Measurements from ENCODE around the gene CBY3. TPM values are rescaled to one million over a fixed set of nuclear protein-coding genes. Genes with fewer than 3 reads are reported as not detected.
A peak's percentile ranks its signal among the peaks of the same experiment; 100 is the strongest.
"Not testable (repeated sequence)": the region's sequence is repeated elsewhere in the genome, so short reads cannot be mapped to it uniquely, and the experiment has no call there.

Gene CBY3
- total and polyA plus RNA-seq, 2 of the 8 experiments (the other 6 are each of a cell fraction or from before 2014, with no cell fraction given): 0.39 TPM

DNA sequence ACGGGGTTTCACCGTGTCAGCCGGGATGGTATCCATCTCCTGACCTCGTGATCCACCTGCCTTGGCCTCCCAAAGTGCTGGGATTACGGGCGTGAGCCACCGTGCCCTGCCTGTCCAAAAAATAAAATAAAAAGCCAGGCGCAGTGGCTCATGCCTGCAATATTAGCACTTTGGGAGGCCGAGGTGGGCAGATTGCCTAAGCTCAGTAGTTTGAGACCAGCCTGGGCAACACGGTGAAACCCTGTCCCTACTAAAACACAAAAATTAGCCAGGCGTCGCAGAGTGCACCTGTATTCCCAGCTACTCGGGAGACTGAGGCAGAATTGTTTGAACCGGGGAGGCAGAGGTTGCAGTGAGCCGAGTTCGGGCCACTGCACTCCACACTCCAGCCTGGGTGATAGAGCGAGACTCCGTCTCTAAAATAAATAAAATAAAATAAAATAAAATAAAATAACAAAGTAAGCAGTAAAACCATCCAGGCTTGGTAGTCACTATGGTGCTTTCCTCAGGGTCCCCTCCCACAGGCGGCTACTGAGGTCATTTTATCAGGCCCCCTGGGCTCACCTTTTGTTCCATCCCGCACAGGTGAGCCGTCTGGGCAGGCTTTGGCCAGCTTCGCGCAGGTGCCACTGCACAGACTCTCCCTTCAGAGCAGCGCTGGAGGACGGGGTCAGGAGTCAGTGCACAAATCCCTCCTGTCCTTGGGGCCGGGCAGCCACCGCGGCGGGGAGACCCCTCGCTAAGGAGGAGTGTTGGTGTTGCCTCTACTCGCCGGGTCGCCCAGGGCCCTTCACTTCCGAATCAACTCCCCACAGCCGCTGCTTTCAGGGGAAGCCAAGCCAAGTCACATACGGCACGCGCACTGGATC, 47.1 kb downstream of the CBY3 start:
- not testable (repeated sequence) for DNase-seq (ENCODE audit: low read depth in 1 of 2, low spot score in 2 of 2); H3K4me1 ChIP-seq (replicated peaks in 1 of 4; ENCODE audit: control insufficient read depth in 3 of 4, insufficient read depth in 4 of 4, low read length in 3 of 4); H2BK15ac ChIP-seq (ENCODE audit: low read length); H2BK12ac ChIP-seq (ENCODE audit: low read depth, low read length); H2BK5ac ChIP-seq (ENCODE audit: low read depth, low read length); H4K91ac ChIP-seq (replicated peaks; ENCODE audit: insufficient read length, low read length); H3K36me3 ChIP-seq (ENCODE audit: control insufficient read depth in 2 of 4, insufficient read depth in 4 of 4, low read length in 3 of 4); H3K4ac ChIP-seq (replicated peaks; ENCODE audit: insufficient read length, low read depth, low read length); H3K27ac ChIP-seq (ENCODE audit: low read depth, low read length); H2BK120ac ChIP-seq (replicated peaks; ENCODE audit: low read depth, low read length); H3K56ac ChIP-seq (replicated peaks; ENCODE audit: insufficient read length, low read depth, low read length); H3K23ac ChIP-seq (ENCODE audit: insufficient read length); H2BK20ac ChIP-seq (ENCODE audit: low read length); H3K79me2 ChIP-seq (ENCODE audit: control insufficient read depth in 1 of 2, insufficient read depth in 2 of 2, low read length in 2 of 2); H3K9me3 ChIP-seq (ENCODE audit: insufficient read depth in 2 of 2, low read depth in 1 of 2, low read length in 1 of 2); H4K5ac ChIP-seq (ENCODE audit: insufficient read length, low read depth, low read length); H3K27me3 ChIP-seq (replicated peaks in 1 of 4; ENCODE audit: control insufficient read depth in 3 of 4, extremely low read depth in 1 of 4, insufficient read depth in 3 of 4, low read length in 3 of 4); H3K14ac ChIP-seq (ENCODE audit: insufficient read length); H2AFZ ChIP-seq (ENCODE audit: low read length); H3K9ac ChIP-seq (replicated peaks in 1 of 4; ENCODE audit: extremely low read depth in 1 of 4, low read depth in 3 of 4, low read length in 3 of 4); H4K8ac ChIP-seq (ENCODE audit: extremely low read depth, insufficient read depth, low read length); H2AK5ac ChIP-seq (ENCODE audit: low read depth, low read length); H3K18ac ChIP-seq (ENCODE audit: extremely low read depth, low read length); H4K20me1 ChIP-seq (replicated peaks in 1 of 2; ENCODE audit: control insufficient read depth in 1 of 2, insufficient read depth in 2 of 2, low read length in 2 of 2); FAIRE-seq; H3K79me1 ChIP-seq (ENCODE audit: low read depth, low read length); H3K23me2 ChIP-seq (ENCODE audit: low read depth, low read length)
- ChIA-PET POLR2A (ENCODE audit: partially characterized antibody) (interaction anchor here (1.0 kb wide), 2 partner anchors 15 to 21 kb away, joined by 3 to 5 read pairs; no protein-coding TSS in a partner anchor), CTCF (ENCODE audit: partially characterized antibody) (interaction anchor here (0.6 to 4.4 kb wide), 6 partner anchors 10 to 154 kb away, joined by 3 to 20 read pairs (median 4); partner anchors contain the start of gene HNRNPH1)
- 83% methylated on average over 17 of the region's 38 CpGs; no CpG with 5 or more reads in 1 of the 2 experiments for WGBS, 2 experiments (ENCODE audit: extremely low coverage in 1 of 2, insufficient coverage in 1 of 2, insufficient read length in 1 of 2, insufficient replicate concordance in 2 of 2, low coverage in 1 of 2, low lambda C conversion rate in 2 of 2, missing lambda C conversion rate in 1 of 2)
- Histone ChIP-seq H3K4me3 (ENCODE audit: extremely low read depth in 1 of 4, insufficient read depth in 2 of 4, low read depth in 3 of 4, low read length in 4 of 4) (peak overlapping the region in 2 of 4 experiments; percentile 10 to 43; a peak in 2 of 8 replicates), H3K4me2 (ENCODE audit: insufficient read depth in 1 of 2, low read depth in 2 of 2, low read length in 2 of 2) (peak overlapping the region; percentile 44 to 49; a peak in 3 of 4 replicates)

Small RNA genes lying within 50 kb of the gene (small RNA-seq; reads per million reads assigned to genes)
- gene RF00017 (ENCODE audit: insufficient read depth): not detected

Other genes starting within 250 kb of the CBY3 start
- gene RUFY1, start 130.5 kb downstream of the CBY3 start, total RNA-seq (2021; fragmentation: NEBNext Ultra II Directional; extraction: Animal tissue kit (Norgen Biotek cat#: 25700)): 29.5 and 31.2 TPM in 2 replicates
- gene RUFY1, start 130.5 kb downstream of the CBY3 start, polyA plus RNA-seq (2011; rRNA removed): 22.4 and 22.9 TPM in 2 replicates
- 720 and 735 TPM in 2 replicates for gene HNRNPH1, start 57.4 kb downstream of the CBY3 start, total RNA-seq (2021; fragmentation: NEBNext Ultra II Directional; extraction: Animal tissue kit (Norgen Biotek cat#: 25700))
- 130 and 170 TPM in 2 replicates for gene HNRNPH1, start 57.4 kb downstream of the CBY3 start, polyA plus RNA-seq (2011; rRNA removed)
- 659 and 691 TPM in 2 replicates for gene CANX, start 17.9 kb upstream of the CBY3 start, total RNA-seq (2021; fragmentation: NEBNext Ultra II Directional; extraction: Animal tissue kit (Norgen Biotek cat#: 25700))
- gene CANX, start 17.9 kb upstream of the CBY3 start, polyA plus RNA-seq (2011; rRNA removed): 128 and 136 TPM in 2 replicates
- gene MAML1, start 51.8 kb upstream of the CBY3 start, total RNA-seq (2021; fragmentation: NEBNext Ultra II Directional; extraction: Animal tissue kit (Norgen Biotek cat#: 25700)): 41.9 and 45.6 TPM in 2 replicates
- 17.1 and 21.8 TPM in 2 replicates for gene MAML1, start 51.8 kb upstream of the CBY3 start, polyA plus RNA-seq (2011; rRNA removed)
- gene LTC4S, start 113.0 kb upstream of the CBY3 start, total RNA-seq (2021; fragmentation: NEBNext Ultra II Directional; extraction: Animal tissue kit (Norgen Biotek cat#: 25700)): 1.1 and 2.2 TPM in 2 replicates
- gene LTC4S, start 113.0 kb upstream of the CBY3 start, polyA plus RNA-seq (2011; rRNA removed): 3.7 and 3.8 TPM in 2 replicates
- gene MGAT4B, start 125.8 kb upstream of the CBY3 start, total RNA-seq (2021; fragmentation: NEBNext Ultra II Directional; extraction: Animal tissue kit (Norgen Biotek cat#: 25700)): 112 and 116 TPM in 2 replicates
- 128 and 182 TPM in 2 replicates for gene MGAT4B, start 125.8 kb upstream of the CBY3 start, polyA plus RNA-seq (2011; rRNA removed)
- gene SQSTM1, start 139.9 kb upstream of the CBY3 start, total RNA-seq (2021; fragmentation: NEBNext Ultra II Directional; extraction: Animal tissue kit (Norgen Biotek cat#: 25700)): 98.6 and 110 TPM in 2 replicates
- 70.6 and 78.6 TPM in 2 replicates for gene SQSTM1, start 139.9 kb upstream of the CBY3 start, polyA plus RNA-seq (2011; rRNA removed)
- gene MRNIP, start 177.8 kb upstream of the CBY3 start, total RNA-seq (2021; fragmentation: NEBNext Ultra II Directional; extraction: Animal tissue kit (Norgen Biotek cat#: 25700)): 22.2 and 29.6 TPM in 2 replicates
- 29.6 and 42.5 TPM in 2 replicates for gene MRNIP, start 177.8 kb upstream of the CBY3 start, polyA plus RNA-seq (2011; rRNA removed)
- gene TBC1D9B, start 226.9 kb upstream of the CBY3 start, total RNA-seq (2021; fragmentation: NEBNext Ultra II Directional; extraction: Animal tissue kit (Norgen Biotek cat#: 25700)): 49.9 and 57.1 TPM in 2 replicates
- 33.6 and 46.3 TPM in 2 replicates for gene TBC1D9B, start 226.9 kb upstream of the CBY3 start, polyA plus RNA-seq (2011; rRNA removed)